Neuron (in vitro differentiated cells): Measurements from ENCODE around the gene SEC14L5.
"Not testable (repeated sequence)": the region's sequence is repeated elsewhere in the genome, so short reads cannot be mapped to it uniquely, and the experiment has no call there.

ENCODE experiments used
- H2AFZ ChIP-seq: one replicate; pipeline ENCODE4 v1.6.1; 2013; ENCODE audit warnings: low read depth, mild to moderate bottlenecking, inconsistent platforms, low read length, moderate library complexity
- H3K27me3 ChIP-seq: one replicate; pipeline ENCODE4 v1.6.1; 2013; ENCODE audit warnings: low read length; ENCODE audit not compliant: insufficient read depth
- H3K36me3 ChIP-seq: one replicate; pipeline ENCODE4 v1.6.1; 2013; ENCODE audit warnings: low read length; ENCODE audit not compliant: insufficient read depth
- H3K4me1 ChIP-seq: one replicate; pipeline ENCODE4 v1.6.1; 2013; ENCODE audit warnings: low read length; ENCODE audit not compliant: insufficient read depth
- H3K4me3 ChIP-seq: 2 replicates; pipeline ENCODE4 v1.5.1; 2013; ENCODE audit warnings: mild to moderate bottlenecking, low read length, moderate library complexity
- H3K9me3 ChIP-seq: one replicate; pipeline ENCODE4 v1.6.1; 2013; ENCODE audit warnings: low read length

The SEC14L5 gene

GRCh38 chr16:4922721-4923342 is 35.3 kb upstream of the SEC14L5 start:
- H3K27me3 ChIP-seq, result peaks cover 5% of the 10 kb centered on the region
- H3K4me3 ChIP-seq, result no peak overlapping the region
- H3K36me3 ChIP-seq, result no peaks in the 10 kb centered on the region
- peaks cover 5% of the 10 kb centered on the region for H3K9me3 ChIP-seq
- H3K4me1 ChIP-seq, result no peaks in the 10 kb centered on the region
- H2AFZ ChIP-seq, result no peak overlapping the region

GRCh38 chr16:4923853-4924252 is 34.3 kb upstream of the SEC14L5 start:
- H3K27me3 ChIP-seq, result peaks cover 5% of the 10 kb centered on the region
- H3K4me3 ChIP-seq, result no peak overlapping the region
- no peaks in the 10 kb centered on the region for H3K36me3 ChIP-seq
- no peak overlapping the region for H2AFZ ChIP-seq
- H3K9me3 ChIP-seq, result peaks cover 5% of the 10 kb centered on the region
- H3K4me1 ChIP-seq, result peaks cover 3% of the 10 kb centered on the region

- Histone ChIP-seq H3K4me1 (peaks cover 3% of the 10 kb centered on the region), H3K27me3 (peaks cover 5% of the 10 kb centered on the region), H3K36me3 (no peaks in the 10 kb centered on the region), H3K9me3 (peaks cover 5% of the 10 kb centered on the region), H3K4me3 (no peak overlapping the region), H2AFZ (no peak overlapping the region)
Measured at GRCh38 chr16:4924593-4925292, 33.4 kb upstream of the SEC14L5 start.

- H3K36me3 ChIP-seq, result no peaks in the 10 kb centered on the region
- H3K27me3 ChIP-seq, result peaks cover 5% of the 10 kb centered on the region
- H3K9me3 ChIP-seq, result peaks cover 5% of the 10 kb centered on the region
- no peak overlapping the region for H3K4me3 ChIP-seq
- H3K4me1 ChIP-seq, result peaks cover 3% of the 10 kb centered on the region
- H2AFZ ChIP-seq, result no peak overlapping the region
Measured at GRCh38 chr16:4925293-4925607, 32.9 kb upstream of the SEC14L5 start.

- no peaks in the 10 kb centered on the region for H3K36me3 ChIP-seq
- H3K4me3 ChIP-seq, result no peak overlapping the region
- peaks cover 5% of the 10 kb centered on the region for H3K9me3 ChIP-seq
- peaks cover 3% of the 10 kb centered on the region for H3K4me1 ChIP-seq
- H3K27me3 ChIP-seq, result peaks cover 8% of the 10 kb centered on the region
- no peak overlapping the region for H2AFZ ChIP-seq
Measured at GRCh38 chr16:4925791-4926190, 32.3 kb upstream of the SEC14L5 start.

- Histone ChIP-seq H3K4me1 (peaks cover 3% of the 10 kb centered on the region), H3K36me3 (no peaks in the 10 kb centered on the region), H3K4me3 (no peak overlapping the region), H3K27me3 (peaks cover 13% of the 10 kb centered on the region), H2AFZ (no peak overlapping the region), H3K9me3 (peaks cover 5% of the 10 kb centered on the region)
Measured at GRCh38 chr16:4926928-4927327, 31.2 kb upstream of the SEC14L5 start.

GRCh38 chr16:4927661-4928060 is 30.5 kb upstream of the SEC14L5 start:
- Histone ChIP-seq H3K4me1 (peaks cover 3% of the 10 kb centered on the region), H3K9me3 (peaks cover 5% of the 10 kb centered on the region), H3K4me3 (no peak overlapping the region), H3K27me3 (peaks cover 17% of the 10 kb centered on the region), H2AFZ (no peak overlapping the region), H3K36me3 (no peaks in the 10 kb centered on the region)

GRCh38 chr16:4928227-4928626 is 29.9 kb upstream of the SEC14L5 start:
- Histone ChIP-seq H3K36me3 (no peaks in the 10 kb centered on the region), H3K9me3 (peaks cover 5% of the 10 kb centered on the region), H2AFZ (no peak overlapping the region), H3K4me3 (no peak overlapping the region), H3K27me3 (peaks cover 19% of the 10 kb centered on the region), H3K4me1 (peaks cover 3% of the 10 kb centered on the region)

- H3K4me3 ChIP-seq, H3K36me3 ChIP-seq, H3K9me3 ChIP-seq, H2AFZ ChIP-seq, H3K4me1 ChIP-seq: not testable (repeated sequence)
- H3K27me3 ChIP-seq, result peaks cover 28% of the 10 kb centered on the region
Measured at GRCh38 chr16:4929619-4930018, 28.5 kb upstream of the SEC14L5 start.

- no peaks in the 10 kb centered on the region for H3K36me3 ChIP-seq
Measured at GRCh38 chr16:4931381-4931780, 26.7 kb upstream of the SEC14L5 start.

GRCh38 chr16:4933433-4933832 is 24.7 kb upstream of the SEC14L5 start:
- Histone ChIP-seq H3K4me1 (peaks cover 8% of the 10 kb centered on the region), H3K27me3 (peaks cover 62% of the 10 kb centered on the region), H3K9me3 (no peaks in the 10 kb centered on the region), H3K36me3 (no peaks in the 10 kb centered on the region), H2AFZ (no peak overlapping the region), H3K4me3 (no peak overlapping the region)

More at GRCh38 chr16:4931381-4931780, 26.7 kb upstream of the SEC14L5 start:
- Histone ChIP-seq H3K4me1 (peaks cover 3% of the 10 kb centered on the region), H3K4me3 (no peak overlapping the region), H3K27me3 (peaks cover 45% of the 10 kb centered on the region), H3K9me3 (peaks cover 5% of the 10 kb centered on the region), H2AFZ (no peak overlapping the region)

- Histone ChIP-seq H3K27me3 (peaks cover 64% of the 10 kb centered on the region), H3K9me3 (no peaks in the 10 kb centered on the region), H3K4me1 (peaks cover 7% of the 10 kb centered on the region), H3K4me3 (no peak overlapping the region), H2AFZ (no peak overlapping the region), H3K36me3 (no peaks in the 10 kb centered on the region)
Measured at GRCh38 chr16:4933871-4934395, 24.2 kb upstream of the SEC14L5 start.

GRCh38 chr16:4934591-4934990 is 23.5 kb upstream of the SEC14L5 start:
- no peak overlapping the region for H2AFZ ChIP-seq
- H3K36me3 ChIP-seq, result no peaks in the 10 kb centered on the region
- no peak overlapping the region for H3K4me3 ChIP-seq
- peaks cover 7% of the 10 kb centered on the region for H3K4me1 ChIP-seq
- peaks cover 64% of the 10 kb centered on the region for H3K27me3 ChIP-seq
- H3K9me3 ChIP-seq, result no peaks in the 10 kb centered on the region
